ENCODE measurements around the gene HEXA.

DNA sequence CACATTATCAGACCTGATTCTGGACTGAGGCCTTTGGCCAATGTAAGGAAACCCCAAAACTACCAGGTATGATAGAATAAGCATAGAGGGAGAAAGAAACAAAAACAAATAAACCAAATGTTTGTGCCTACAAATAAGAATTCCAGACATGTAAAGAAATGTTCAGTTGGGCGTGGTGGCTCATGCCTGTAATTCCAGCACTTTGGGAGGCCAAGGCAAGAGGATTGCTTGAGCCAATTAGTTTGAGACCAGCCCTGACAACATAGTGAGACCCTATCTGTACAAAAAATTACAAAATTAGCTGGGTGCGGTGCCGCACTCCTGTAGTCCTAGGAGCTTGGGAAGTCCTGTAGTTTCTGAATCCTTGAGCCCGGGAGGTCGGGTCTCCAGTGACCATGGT is 35.3 kb upstream of the HEXA start:
- TF ChIP-seq POLR2A (IDR thresholded peaks at IDR 0.05) = no peak
- TF ChIP-seq, protein P1, sequence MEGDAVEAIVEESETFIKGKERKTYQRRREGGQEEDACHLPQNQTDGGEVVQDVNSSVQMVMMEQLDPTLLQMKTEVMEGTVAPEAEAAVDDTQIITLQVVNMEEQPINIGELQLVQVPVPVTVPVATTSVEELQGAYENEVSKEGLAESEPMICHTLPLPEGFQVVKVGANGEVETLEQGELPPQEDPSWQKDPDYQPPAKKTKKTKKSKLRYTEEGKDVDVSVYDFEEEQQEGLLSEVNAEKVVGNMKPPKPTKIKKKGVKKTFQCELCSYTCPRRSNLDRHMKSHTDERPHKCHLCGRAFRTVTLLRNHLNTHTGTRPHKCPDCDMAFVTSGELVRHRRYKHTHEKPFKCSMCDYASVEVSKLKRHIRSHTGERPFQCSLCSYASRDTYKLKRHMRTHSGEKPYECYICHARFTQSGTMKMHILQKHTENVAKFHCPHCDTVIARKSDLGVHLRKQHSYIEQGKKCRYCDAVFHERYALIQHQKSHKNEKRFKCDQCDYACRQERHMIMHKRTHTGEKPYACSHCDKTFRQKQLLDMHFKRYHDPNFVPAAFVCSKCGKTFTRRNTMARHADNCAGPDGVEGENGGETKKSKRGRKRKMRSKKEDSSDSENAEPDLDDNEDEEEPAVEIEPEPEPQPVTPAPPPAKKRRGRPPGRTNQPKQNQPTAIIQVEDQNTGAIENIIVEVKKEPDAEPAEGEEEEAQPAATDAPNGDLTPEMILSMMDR (IDR thresholded peaks at IDR 0.05) = no peak
